GM19025 (cell line): ENCODE data around the gene UBE3C.
"Not testable (repeated sequence)": the region's sequence is repeated elsewhere in the genome, so short reads cannot be mapped to it uniquely, and the experiment has no call there.

ENCODE experiments used
- ATAC-seq: cut with Tn5 transposase; IDR thresholded peaks from one replicate; pipeline ENCODE4 v1.9.1; 2021; ENCODE audit warnings: mild to moderate bottlenecking, low read depth, moderate library complexity; ENCODE audit not compliant: unreplicated experiment

Gene UBE3C

DNA sequence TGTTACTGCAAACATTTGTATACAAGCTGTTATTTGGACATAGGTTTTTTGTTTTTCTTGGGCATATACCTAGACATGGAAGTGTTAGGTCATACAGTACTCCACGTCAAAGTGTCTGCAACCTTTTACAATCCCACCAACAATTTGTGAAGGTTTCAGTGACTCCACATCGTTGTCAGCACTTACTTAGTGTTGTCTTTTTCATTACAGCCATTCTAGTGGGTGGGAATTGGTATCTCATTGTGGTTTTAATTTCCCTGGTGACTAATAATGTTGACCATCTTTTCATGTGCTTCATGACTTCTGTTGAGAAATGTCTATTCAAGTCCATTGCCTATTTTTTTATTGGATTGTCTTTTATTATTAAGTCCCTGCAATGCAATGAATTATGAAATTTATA, 95.0 kb downstream of the UBE3C start:
- no peak for ATAC-seq

DNA sequence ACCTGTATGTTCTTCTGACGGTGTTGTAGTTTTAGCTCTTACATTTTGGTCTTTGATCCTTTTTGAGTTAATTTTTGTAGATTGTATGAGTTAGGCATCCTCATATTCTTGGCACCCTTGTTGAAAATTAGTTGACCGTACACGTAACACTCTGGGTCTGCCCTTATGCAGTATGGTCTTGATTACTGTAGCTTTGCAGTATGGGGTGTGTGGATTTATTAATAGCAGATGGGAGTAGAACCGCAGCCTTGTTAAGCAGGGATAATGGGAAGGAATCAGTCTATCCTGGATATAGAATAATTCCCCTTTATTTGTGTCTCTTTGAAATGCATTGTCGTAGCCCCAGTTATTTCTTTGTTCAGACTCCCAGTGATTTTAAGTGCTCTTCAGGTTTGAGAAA, 95.5 kb downstream of the UBE3C start:
- ATAC-seq: no peak

DNA sequence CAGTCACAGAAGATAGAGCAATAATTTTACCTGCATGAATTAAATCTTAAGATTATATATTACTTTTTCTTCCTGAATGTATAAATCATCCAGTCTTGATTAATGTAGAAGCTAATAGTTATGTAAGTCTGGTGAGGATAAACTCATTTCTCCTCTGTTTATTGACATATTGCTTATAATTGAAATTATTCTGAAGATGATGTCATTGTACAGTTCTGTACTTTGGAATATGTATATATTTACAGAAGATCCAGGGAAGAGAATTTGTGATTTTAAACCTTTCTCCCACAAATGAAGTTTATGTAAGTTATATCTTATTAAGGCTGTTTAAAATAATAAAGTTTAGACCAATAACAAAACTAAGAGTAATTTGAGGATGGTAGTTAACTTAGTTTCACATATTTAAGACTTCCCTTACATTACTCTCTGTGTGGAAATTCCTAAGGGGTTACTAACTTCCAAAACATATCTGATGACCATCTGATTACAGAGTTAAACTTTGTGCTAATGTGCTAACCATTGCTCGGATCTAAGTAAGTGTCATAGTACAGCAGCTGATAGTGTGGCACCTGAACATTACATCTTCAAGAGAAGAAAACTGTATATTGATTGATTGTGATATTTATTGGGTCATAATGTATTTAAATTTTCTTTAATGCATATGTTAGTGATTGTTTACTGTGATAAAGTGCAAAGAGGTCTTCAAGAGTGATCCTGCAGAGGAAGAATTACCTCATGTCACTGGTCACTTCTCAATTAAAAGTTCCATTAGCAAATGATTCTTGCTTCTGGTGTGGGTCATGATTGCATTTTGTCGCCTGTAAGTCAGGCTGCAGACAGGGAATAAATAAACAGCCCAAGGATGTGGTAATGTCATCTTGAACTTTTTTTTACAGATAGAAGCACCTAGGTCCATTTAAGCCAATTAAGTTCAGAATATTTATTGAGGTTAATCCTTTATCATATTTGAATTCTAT, 96.9 kb downstream of the UBE3C start:
- no peak for ATAC-seq

DNA sequence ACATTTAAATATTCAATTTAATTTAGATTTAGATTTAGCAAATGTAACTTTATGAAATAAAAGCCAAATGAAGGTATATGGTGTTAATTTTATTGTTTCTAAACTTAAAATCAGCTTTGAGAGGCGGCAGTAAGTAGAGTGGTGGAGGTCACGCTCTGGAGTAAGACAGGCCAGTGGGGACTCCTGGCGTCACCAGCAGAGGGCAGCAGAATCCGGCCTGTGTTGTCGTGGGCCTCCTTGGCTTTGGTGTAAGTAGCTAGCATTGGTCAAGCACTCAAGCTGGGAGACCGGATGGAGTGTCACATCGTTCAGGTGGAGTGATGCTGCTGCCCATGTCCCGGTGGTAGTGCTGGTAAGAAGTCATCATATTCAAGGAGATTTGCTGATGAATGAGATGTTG, 99.4 kb downstream of the UBE3C start:
- ATAC-seq: no peak

DNA sequence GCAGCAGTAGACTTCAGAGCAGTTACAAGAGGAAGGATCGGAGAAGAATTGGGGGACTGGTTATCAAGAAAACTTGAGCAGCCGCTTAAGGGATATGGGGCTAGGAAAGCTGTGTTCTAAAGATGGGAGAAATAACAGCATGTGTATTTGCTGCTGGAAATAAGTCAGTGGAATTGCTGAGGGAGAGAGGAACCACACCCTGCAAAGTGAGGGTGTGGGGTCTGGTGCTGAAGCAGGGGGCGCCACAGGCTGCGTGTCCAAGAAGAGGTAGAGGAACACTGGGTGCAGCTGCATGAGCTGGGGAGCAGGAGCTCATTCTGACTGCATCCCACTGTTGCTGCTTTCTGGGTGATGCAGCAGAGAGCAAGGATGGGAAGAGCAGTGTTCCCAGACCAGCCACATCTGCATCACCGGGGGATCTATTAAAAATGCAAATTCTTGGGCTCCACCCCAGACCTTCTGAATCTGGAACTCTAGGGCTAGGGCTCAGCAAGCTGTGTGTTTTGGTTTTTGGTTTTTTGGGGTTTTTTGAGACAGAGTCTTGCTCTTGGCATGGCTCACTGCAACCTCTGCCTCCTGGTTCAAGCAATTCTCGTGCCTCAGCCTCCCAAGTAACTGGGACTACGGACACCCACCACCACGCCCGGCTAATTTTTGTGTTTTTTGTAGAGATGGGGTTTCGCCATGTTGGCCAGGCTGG, 101.0 kb downstream of the UBE3C start:
- ATAC-seq: no peak

DNA sequence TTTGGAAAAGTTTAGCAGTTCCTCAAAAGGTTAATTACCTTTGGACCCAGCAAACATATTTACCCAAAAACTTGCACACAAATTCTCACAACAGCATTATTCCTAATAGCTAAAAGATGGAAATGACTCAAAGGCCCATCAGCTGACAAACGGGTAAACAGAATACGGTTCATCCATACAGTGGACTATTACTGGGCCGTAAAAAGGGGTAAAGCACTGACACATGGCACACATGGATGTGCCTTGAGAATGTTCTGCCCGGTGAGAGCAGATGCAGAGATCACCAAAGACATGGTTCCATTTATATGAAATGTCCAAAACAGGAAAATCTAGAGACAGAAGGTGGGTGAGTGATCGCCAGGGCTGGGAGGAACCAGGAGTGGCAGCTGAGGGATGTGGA, 102.9 kb downstream of the UBE3C start:
- ATAC-seq: no peak

DNA sequence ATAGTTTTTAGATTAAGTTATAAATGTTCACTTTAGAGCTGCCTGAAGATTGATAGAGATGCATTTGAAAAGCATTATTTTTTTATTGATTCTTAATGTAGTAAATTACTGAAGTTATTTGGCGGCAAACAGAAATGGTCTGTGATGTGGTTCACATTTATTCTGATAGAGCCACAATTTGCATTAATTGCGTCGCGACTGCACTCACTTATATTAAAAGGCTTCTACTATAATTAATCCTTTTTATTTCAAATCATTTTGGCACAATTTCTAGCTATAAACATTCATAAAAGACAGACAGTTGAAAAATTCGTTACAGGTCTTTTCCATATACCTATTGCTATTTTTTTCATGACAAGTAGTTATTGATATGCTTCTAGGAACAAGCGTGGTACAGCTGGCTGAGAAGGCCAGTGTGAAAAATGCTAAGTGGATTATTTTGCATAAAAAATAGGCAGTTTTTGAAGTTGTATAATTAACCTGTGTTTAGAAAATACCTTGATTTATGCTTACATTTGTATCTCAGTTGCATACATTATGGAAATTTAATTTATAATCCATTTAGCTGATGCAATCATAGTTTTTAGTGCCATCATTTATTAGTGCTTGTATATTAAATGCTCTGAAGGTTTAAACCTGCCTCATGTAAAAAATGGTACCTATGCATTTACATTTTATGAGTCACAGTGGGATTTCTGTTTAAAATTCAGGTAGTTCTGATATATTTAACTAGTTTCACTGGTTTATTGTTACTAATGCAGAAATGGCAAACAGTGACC, 106.0 kb downstream of the UBE3C start:
- no peak for ATAC-seq

DNA sequence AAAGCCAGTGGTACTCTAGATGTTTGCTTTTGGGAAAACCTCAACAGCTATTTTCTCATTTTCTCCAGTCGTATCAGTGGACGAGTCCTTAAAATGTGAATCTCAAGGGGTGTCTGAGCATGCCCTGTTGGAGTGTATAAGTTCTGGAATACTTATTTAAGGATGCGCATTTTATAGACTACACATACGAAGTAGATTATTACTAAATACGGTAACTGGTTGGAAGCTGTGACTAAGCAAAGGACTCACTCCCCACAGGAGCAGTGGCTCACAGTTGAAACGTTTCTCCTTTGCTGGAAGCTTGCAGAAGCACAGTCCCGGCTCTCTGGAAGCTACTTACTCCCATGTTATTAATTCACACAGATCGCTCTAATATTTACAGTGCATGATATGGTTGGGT, 107.3 kb downstream of the UBE3C start:
- no peak for ATAC-seq

DNA sequence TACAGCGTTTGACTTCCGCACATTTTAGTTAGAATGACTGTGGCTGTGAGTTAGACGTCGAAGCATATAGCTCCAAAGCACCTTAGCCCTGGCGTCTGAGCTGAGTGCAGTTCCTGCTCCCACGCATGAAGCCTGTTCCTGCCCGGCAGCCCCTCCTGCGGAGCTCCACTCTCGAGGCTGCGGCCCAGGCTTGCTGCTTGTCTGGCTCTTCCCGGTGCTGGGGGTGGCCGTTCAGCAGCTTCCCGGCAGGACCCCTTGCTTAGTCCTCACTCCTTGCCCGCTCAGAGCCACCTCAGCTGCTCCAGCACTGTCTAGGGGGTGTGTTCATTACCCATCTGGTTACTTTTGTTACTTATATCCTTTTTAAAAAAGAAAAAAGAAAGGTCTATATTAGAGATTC, 109.9 kb downstream of the UBE3C start:
- no peak for ATAC-seq

DNA sequence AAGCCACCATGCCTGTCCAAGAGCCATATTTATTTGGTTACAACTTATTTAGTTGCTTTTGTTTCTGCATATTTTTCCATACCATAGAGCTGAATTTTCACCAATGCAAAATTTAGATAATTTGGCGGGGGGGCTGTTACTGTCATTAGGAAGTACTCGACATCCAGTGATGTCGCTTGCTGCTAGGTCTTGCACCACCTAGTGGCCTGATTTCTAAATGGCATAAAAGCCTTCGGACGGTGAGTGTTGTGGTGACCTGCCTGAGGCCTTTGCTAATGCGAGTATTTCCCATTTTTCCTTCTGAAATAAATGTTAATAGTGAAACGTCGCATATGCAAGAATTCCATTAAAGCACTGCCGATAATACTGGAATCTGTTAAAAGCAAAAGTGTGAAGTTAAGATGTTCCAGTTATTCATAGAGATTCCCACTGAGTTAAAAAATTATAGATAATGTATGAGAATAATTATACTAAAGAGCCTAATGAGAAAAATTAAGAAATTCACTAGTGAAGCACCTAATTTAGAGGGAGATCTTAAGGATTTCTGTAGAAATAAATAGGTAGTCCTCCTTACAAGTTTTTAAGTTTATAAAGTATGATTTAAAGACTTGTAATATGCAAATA, 112.0 kb downstream of the UBE3C start:
- no peak for ATAC-seq

DNA sequence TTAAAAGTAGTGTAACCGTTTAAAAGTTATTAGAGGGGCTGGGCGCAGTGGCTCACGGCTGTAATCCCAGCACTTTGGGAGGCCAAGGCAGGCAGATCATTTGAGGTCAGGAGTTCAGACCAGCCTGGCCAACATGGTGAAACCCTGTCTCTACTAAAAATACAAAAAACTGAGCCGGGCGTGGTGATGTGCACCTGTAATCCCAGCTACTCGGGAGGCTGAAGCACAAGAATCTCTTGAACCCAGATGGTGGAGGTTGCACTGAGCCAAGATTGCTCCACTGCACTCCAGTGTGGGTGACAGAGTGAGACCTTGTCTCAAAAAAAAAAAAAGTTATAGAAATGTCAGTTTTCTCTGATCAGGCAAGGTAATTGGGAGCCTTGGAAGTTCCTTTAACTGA, 113.1 kb downstream of the UBE3C start:
- ATAC-seq: not testable (repeated sequence)

DNA sequence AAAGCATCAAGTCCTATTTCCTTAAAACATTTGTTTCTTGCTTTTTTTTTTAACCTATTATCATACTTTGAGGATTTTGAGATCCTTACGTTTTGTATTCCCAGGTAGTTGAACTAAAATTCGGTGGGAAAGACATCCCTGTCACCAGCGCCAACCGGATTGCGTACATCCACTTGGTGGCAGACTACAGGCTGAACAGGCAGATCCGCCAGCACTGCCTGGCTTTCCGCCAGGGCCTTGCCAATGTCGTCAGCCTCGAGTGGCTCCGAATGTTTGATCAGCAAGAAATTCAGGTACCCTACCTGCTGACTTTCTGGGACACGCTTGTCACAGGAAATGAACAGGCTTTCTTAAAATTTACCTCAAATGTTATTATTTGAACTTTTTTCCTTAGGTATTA, 115.1 kb downstream of the UBE3C start:
- ATAC-seq: no peak

DNA sequence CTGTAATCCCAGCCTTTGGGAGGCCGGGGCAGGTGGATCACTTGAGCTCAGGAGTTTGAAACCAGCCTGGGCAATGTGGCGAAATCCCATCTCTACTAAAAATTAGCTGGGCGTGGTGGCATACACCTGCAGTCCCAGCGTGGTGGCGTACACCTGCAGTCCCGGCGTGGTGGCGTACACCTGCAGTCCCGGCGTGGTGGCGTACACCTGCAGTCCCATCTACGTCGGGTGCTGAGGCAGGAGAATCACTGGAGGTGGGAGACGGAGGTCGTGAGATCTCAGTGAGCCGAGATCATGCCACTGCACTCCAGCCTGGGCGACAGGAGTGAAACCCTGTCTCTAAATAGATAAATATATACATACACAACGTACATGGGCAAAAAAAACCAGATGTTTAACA, 116.1 kb downstream of the UBE3C start:
- not testable (repeated sequence) for ATAC-seq

DNA sequence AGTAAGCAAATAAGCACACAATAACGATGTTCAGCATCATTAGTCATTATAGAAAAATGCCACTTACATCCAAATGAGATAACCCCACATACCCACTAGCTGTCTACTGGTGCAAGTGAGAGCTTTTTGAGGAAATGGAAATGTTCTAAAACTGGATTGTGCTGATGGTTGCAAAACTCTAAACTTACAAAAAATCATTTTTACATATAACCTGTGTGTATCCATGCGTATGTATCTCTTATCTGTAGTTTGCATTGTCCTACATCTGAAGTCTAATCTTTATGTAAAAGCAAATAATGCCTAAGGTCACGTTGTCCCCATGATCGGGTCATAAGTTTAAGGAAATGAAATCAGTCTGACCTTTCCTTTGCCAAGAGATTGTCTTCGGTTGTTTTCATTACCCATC, 116.5 kb downstream of the UBE3C start:
- ATAC-seq: no peak

DNA sequence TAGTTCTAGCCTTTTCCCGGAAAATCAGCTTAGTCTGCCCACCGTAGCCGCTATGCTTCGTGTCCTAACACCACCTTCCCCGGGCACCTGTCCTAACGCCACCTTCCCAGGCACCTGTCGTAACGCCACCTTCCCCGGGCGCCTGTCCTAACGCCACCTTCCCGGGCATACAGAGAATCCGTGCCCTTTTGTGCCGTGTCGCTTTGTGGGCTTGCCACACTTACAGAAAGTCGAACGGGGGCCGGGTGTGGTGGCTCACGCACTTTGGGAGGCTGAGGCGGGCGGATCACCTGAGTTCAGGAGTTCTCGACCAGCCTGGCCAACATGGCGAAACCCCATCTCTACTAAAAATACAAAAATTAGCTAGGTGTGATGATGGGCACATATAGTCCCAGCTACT, 124.4 kb downstream of the UBE3C start:
- no peak for ATAC-seq

DNA sequence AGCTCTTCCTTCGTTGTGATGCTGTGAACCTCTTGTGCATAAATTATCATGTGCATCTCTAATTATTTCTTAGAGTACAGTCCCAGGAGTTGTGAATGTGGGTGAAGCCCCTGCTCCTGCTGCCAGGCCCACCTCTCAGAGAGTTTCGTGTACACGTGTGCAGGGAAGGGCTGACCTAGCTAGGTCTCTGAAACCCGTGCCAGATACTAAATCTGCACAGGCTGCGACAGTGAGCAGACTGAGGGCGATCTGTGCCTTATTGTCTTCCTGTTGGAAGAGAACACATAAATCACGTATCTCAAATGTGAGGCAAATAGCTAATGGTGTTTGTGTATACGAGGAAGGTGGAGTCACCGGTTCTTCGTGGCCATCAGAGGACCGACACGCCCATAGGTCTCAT, 126.3 kb downstream of the UBE3C start:
- ATAC-seq: no peak

DNA sequence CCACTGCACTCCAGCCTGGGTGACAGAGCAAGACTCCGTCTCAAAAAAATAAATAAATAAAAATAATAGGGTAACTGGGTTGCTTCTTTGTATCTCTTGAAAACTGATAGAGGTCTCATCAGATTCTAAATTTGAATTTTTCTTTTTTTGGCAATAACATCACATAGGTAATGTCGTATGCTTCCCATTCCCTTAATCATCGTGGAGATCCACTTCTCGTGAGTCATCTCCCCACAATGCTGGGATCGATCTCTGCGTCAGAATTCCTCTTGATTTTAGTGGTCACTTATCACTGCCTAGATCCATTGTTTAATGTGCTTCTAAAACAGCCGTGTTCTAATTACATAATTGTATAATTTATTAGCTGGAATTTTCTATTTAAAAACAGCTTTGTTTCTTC, 127.5 kb downstream of the UBE3C start:
- no peak for ATAC-seq

DNA sequence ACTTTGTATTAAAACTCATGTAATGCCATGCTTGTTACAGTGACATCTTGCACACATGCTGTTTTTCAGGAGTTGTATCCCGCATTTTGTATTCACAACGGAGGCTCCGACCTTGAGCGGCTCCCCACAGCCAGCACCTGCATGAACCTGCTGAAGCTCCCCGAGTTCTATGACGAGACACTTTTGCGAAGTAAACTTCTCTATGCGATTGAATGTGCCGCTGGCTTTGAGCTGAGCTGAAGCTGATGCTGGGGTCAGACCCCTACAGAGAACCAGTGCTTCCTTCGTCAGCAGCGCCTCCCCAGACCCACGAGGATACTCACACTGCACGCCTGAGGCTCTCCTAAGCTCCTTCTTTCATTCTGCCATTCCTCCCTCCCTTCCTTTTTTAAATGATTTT, 128.8 kb downstream of the UBE3C start:
- no peak for ATAC-seq

DNA sequence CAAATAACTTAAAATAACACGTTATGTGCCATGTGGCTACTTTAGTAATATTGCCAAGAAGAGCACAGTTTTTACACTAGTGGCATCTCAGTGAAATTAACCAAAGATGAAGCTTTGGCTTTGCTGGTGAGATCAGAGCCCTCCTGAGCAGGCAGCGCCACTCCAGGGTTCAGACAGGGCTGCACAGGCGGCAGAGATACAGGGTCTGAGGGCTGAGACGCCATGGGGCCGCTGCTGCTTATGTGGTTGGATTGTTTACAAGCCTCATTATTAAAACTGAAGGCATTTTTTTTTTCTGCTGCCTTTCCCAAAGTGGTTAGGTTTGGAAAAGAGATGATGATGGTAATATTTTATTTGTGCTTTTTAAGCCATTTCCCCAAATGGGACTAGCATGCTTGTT, 129.2 kb downstream of the UBE3C start:
- no peak for ATAC-seq

DNA sequence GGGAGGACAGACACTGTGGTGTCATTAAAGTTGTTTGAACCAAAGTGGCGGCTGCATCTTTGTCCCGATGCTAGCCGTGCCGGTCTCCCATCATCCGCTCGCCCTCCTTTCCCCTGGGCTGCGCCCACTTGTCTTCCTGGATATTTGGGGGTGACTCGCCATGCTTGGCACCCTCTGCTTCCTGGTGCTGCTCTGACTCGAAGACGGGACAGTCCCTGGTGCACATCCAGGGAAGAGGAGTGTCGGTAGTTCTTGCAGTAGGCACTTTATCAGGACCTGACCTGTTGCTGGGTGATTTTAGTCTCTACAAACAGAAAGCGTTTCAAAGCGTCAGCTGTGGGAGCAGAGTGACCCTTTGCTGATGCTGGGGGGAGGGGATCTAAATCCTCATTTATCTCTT, 129.8 kb downstream of the UBE3C start:
- no peak for ATAC-seq
